Cardiac muscle cell (in vitro differentiated cells and primary cell): ENCODE measurements around the gene SMYD3. TPM values are rescaled to one million over a fixed set of nuclear protein-coding genes. Genes with fewer than 3 reads are reported as not detected.

ENCODE experiments used
- DNase-seq, 2 donors: peaks; one replicate each; pipeline versions ENCODE4 v3.0.0 to v3.0.0-alpha.2; 2010 to 2017; ENCODE audit warnings: low read depth in 1 of 2, low spot score in 1 of 2
- H3K27ac ChIP-seq: fragments of 200-600 bp; sonication (generic); 2 replicates; pipeline ENCODE4 v1.5.1; 2016
- H3K27me3 ChIP-seq: fragments of 200-600 bp; sonication (generic); 2 replicates; pipeline ENCODE4 v1.6.0; 2016; ENCODE audit warnings: control low read depth
- H3K36me3 ChIP-seq: fragments of 200-600 bp; sonication (generic); 2 replicates; pipeline ENCODE4 v1.5.1; 2016; ENCODE audit warnings: control low read depth
- H3K4me1 ChIP-seq: fragments of 200-600 bp; sonication (generic); 2 replicates; pipeline ENCODE4 v1.8.1; 2017; ENCODE audit warnings: low read depth, mild to moderate bottlenecking, mixed run types
- H3K4me3 ChIP-seq: fragments of 200-600 bp; sonication (generic); 2 replicates; pipeline ENCODE4 v1.5.1; 2016; ENCODE audit warnings: mild to moderate bottlenecking
- H3K9me3 ChIP-seq: fragments of 200-600 bp; sonication (generic); 2 replicates; pipeline ENCODE4 v1.5.1; 2017; ENCODE audit warnings: low read depth, mild to moderate bottlenecking, control low read depth
- polyA plus RNA-seq: library from polyadenylated mRNA; unstranded; fragments of >200 nt; fragmentation: Nextera tagmentation; extraction: Ambion mirVana; gene quantifications from 2 replicates; pipeline ENCODE4 v1.2.1, GENCODE V29; 2016
- total RNA-seq: library from RNA; depleted of rRNA; stranded (reverse); fragments of >200 nt; gene quantifications from 2 replicates; pipeline ENCODE4 v1.2.3, GENCODE V29; 2016
- TF ChIP-seq, protein P1 (sequence below): IDR thresholded peaks from 2 replicates; pipeline ENCODE4 v1.5.1; 2012; ENCODE audit warnings: low read depth, mild to moderate bottlenecking, low read length

The SMYD3 gene
- total and polyA plus RNA-seq, 2 experiments from 2014 or later, result 47.2 to 50.8 TPM

DNA sequence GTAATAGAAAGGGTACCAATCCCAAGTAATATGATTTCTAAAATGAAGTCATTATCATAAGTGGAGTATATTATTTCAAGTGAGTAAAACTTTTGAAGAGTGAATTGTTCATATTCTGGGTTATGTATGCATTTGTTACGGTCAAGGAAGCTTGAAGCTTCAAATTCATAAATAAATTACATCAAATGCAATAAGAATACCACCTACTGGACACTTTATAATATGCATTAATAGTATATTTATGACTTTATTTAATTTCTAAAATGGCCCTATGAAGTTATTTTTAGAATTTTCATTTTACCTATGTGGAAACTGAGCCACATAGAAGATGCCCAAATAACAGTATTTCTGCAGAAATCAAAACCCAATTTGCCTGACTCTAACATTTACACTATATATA, 260.6 kb downstream of the SMYD3 start:
- Histone ChIP-seq H3K27me3 (no peaks in the 10 kb centered on the region), H3K4me1 (no peaks in the 10 kb centered on the region), H3K36me3 (no peaks in the 10 kb centered on the region), H3K9me3 (no peaks in the 10 kb centered on the region), H3K4me3 (no peak overlapping the region), H3K27ac (no peak overlapping the region)
- TF ChIP-seq, protein P1, sequence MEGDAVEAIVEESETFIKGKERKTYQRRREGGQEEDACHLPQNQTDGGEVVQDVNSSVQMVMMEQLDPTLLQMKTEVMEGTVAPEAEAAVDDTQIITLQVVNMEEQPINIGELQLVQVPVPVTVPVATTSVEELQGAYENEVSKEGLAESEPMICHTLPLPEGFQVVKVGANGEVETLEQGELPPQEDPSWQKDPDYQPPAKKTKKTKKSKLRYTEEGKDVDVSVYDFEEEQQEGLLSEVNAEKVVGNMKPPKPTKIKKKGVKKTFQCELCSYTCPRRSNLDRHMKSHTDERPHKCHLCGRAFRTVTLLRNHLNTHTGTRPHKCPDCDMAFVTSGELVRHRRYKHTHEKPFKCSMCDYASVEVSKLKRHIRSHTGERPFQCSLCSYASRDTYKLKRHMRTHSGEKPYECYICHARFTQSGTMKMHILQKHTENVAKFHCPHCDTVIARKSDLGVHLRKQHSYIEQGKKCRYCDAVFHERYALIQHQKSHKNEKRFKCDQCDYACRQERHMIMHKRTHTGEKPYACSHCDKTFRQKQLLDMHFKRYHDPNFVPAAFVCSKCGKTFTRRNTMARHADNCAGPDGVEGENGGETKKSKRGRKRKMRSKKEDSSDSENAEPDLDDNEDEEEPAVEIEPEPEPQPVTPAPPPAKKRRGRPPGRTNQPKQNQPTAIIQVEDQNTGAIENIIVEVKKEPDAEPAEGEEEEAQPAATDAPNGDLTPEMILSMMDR, result no peak
- peak in 1 of 2 donors; percentile 2 for DNase-seq

DNA sequence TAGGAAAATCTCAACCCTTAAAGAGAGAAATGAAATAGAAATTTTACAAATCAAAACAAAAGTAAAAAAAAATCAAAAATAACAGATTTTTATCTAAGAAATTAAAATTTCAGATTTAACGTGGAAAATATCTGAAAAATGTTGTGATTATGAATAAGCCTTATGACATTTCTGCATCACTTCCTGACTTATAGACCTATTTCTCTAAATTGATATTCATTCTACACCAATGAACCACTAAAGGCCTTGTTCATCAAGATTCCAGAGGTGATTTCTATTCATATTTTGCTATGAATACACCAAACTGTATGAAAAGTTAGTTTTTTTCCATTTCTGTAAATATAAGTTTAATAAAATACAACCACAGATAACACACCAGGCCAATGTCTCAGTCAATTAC, 261.5 kb downstream of the SMYD3 start:
- TF ChIP-seq, protein P1, result no peak
- no peaks in the 10 kb centered on the region for H3K4me1 ChIP-seq

DNA sequence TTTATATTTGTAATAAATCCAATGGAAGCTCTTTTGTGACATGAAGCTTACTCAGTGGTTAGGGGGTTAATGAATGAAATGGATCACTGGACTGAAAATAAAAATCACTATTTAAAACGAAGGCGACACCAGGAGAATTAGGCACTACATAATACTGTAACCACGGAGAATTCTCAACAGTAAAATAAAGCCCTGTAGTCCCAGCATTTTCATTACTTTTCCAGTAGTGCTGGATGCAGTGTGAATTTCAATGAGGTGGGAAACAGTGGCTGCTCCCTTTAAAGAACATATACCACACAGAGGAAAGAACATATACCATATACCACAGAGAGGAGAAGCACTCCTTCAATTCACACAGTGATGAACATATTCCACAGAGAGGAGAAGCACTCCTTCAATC, 275.0 kb downstream of the SMYD3 start:
- H3K27ac ChIP-seq, result no peak overlapping the region
- no peaks in the 10 kb centered on the region for H3K27me3 ChIP-seq
- TF ChIP-seq, protein P1, result no peak
- DNase-seq, result no peak
- no peaks in the 10 kb centered on the region for H3K9me3 ChIP-seq
- peaks cover 6% of the 10 kb centered on the region for H3K4me1 ChIP-seq
- H3K4me3 ChIP-seq, result no peak overlapping the region
- no peaks in the 10 kb centered on the region for H3K36me3 ChIP-seq

More for the DNA sequence above, 261.5 kb downstream of the SMYD3 start:
- Histone ChIP-seq H3K9me3 (no peaks in the 10 kb centered on the region), H3K27me3 (no peaks in the 10 kb centered on the region), H3K36me3 (no peaks in the 10 kb centered on the region), H3K27ac (no peak overlapping the region), H3K4me3 (no peak overlapping the region)
- DNase-seq, result no peak

DNA sequence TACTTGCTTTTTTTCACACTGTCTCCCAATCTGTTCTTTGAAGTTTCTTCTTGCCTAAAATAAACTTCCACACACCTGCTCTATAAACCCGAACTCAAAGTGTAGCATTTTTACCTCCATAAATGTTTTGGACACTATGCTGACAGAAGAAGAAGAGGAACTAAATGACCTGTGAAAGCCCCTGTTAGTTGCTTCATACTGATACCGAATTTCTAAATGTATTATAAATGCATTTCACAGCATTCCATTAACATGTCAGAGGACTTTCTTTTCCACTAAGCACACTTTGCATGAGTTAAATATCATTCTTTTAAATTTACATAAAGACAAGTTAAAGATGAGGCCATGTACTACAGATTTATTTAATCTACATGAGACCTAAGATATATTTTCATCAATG, 281.0 kb downstream of the SMYD3 start:
- Histone ChIP-seq H3K27ac (no peak overlapping the region), H3K27me3 (no peaks in the 10 kb centered on the region), H3K4me3 (no peak overlapping the region), H3K9me3 (no peaks in the 10 kb centered on the region), H3K36me3 (no peaks in the 10 kb centered on the region), H3K4me1 (peaks cover 6% of the 10 kb centered on the region)
- TF ChIP-seq, protein P1, result no peak
- DNase-seq, result no peak

DNA sequence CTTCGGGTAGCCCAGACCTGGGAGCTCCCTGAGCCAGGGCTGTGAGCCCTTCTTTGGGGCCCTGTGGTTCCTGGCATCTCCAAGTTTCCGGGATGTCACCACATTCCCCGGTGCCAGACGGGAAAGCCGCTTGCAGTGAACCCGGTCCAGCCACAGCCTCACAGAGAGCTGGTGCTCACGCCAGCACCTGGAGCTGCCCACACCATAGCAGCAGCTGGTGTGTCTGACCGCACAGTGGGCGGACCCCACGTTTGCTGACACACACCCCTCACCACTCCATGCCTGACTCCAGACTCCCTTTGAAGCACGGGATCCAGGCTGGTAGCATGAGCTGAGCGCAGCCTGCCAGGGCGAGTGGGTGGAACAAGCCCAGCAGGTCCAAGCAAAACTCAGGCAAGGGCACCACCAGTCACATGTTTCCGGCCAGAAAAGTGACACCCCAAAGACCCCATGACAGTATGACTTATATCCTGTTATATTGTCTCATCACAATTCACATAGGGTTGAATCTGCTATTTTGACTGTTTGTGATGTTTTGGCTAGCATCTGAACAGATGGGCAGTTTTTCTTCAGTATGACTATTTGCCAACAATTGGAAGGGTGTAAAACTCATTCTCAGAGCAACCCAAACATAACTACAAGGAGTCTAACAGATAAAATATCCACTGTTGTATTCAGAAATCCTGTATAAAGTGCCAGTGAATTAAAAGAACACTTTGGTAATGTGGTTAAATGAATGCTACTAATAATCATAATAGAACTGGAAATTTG, 285.4 kb downstream of the SMYD3 start:
- Histone ChIP-seq H3K27me3 (no peaks in the 10 kb centered on the region), H3K36me3 (no peaks in the 10 kb centered on the region), H3K9me3 (no peaks in the 10 kb centered on the region), H3K4me1 (no peaks in the 10 kb centered on the region), H3K27ac (no peak overlapping the region), H3K4me3 (no peak overlapping the region)
- TF ChIP-seq, protein P1, result no peak
- DNase-seq, result no peak
